IPS-18a (cell line): ENCODE data around the gene TRAIP.

ENCODE experiments used
- H3K27ac ChIP-seq: one replicate; pipeline ENCODE4 v1.5.1; 2013; ENCODE audit warnings: low read length
- H3K27me3 ChIP-seq: one replicate; pipeline ENCODE4 v1.6.1; 2013; ENCODE audit warnings: mild to moderate bottlenecking, low read length; ENCODE audit not compliant: control insufficient read depth, insufficient read depth
- H3K36me3 ChIP-seq: one replicate; pipeline ENCODE4 v1.6.1; 2013; ENCODE audit warnings: low read depth, low read length; ENCODE audit not compliant: control insufficient read depth
- H3K4me1 ChIP-seq: one replicate; pipeline ENCODE4 v1.6.1; 2013; ENCODE audit warnings: low read depth, low read length; ENCODE audit not compliant: control insufficient read depth
- H3K4me3 ChIP-seq: one replicate; pipeline ENCODE4 v1.5.1; 2013; ENCODE audit warnings: low read length
- H3K9ac ChIP-seq: one replicate; pipeline ENCODE4 v1.6.1; 2013; ENCODE audit warnings: mild to moderate bottlenecking, low read length, moderate library complexity
- H3K9me3 ChIP-seq: one replicate; pipeline ENCODE4 v1.6.1; 2013; ENCODE audit warnings: low read depth, low read length; ENCODE audit not compliant: control insufficient read depth

Gene TRAIP

GRCh38 chr3:49871531-49872153 lies 15.3 kb upstream of the TRAIP start:
- H3K36me3 ChIP-seq, result no peaks in the 10 kb centered on the region
- no peak overlapping the region for H3K9ac ChIP-seq
- no peak overlapping the region for H3K27ac ChIP-seq
- peaks cover 23% of the 10 kb centered on the region for H3K4me1 ChIP-seq
- H3K4me3 ChIP-seq, result no peak overlapping the region
- H3K9me3 ChIP-seq, result no peaks in the 10 kb centered on the region
- peaks cover 14% of the 10 kb centered on the region for H3K27me3 ChIP-seq

DNA sequence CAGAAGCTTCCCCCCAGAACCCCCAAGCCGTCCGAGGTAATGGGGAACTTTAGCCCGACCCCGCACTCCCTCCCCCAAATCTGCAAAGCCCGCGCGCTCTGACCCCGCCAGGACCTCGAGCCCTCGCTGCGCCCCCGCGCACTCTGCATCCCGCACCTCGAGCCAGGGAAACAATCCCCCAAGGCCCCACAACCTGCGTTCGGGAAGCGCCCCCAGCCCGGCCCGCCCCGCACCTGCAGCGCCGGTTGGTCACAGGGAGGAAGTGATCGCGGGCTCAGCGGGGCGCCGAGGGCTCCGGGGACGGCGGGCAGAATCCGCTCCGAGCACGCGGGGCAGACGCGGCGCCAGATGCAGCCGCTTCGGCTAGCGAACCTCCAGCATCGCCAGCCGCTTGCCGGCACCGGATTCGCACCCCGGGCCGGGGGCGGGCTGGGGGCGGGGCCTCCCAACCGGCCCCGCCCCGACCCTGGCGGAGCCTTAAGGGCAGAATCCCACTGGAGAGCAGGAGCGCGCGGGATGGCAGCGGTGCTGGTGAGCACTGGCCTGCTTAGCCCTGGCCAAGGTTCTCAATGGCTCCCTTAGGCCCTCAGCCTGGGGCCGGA lies 13.3 kb upstream of the TRAIP start, which contains the start of gene CAMKV:
TSS of gene CAMKV (minus strand) at position 382 of the 602 bp plus-strand sequence. CDS start 7,518 bp downstream, outside the sequence.
- Histone ChIP-seq H3K27me3 (peaks cover 14% of the 10 kb centered on the region), H3K4me1 (peaks cover 26% of the 10 kb centered on the region), H3K27ac (peak within 1 kb of the TSS; percentile 30), H3K9me3 (no peaks in the 10 kb centered on the region), H3K4me3 (peak within 1 kb of the TSS; percentile 69), H3K9ac (peak within 1 kb of the TSS; percentile 58), H3K36me3 (no peaks in the 10 kb centered on the region)

DNA sequence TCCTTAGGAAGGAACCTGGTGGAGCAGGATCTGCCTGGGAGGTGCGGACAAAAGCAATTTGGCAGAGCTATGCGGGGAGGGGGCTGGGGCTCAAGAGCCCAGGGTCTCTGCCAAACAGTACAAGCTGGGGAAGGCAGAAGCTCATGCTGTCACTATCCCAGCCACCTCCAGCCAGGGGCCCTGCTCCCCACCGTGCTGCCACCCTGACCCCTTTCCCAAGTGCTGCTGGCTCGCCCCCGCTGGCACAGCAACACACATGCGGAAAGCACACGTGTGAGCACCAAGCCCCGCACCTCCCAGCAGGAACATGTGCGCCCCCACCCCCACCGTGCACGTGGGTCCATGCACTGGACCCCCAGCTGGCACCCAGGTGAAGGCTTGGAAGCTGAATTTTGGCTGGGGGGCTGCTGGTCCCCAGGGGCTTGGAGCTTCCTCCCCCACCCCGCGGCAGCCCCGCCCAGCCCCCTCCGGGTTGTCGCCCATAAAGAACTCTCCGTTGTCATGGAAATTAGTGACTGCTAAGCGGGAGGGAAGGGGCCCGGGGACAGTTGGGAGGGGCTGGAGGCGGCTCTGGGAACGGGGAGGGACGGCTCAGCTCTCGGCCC lies 12.6 kb upstream of the TRAIP start:
- peak overlapping the region; percentile 58 for H3K9ac ChIP-seq

GRCh38 chr3:49867871-49868321 lies 11.5 kb upstream of the TRAIP start:
- Histone ChIP-seq H3K9ac (no peak overlapping the region), H3K36me3 (no peaks in the 10 kb centered on the region), H3K27me3 (peaks cover 14% of the 10 kb centered on the region), H3K4me1 (peaks cover 29% of the 10 kb centered on the region), H3K9me3 (no peaks in the 10 kb centered on the region), H3K4me3 (peak overlapping the region; percentile 69), H3K27ac (no peak overlapping the region)

More for the DNA sequence above, 12.6 kb upstream of the TRAIP start:
- H3K36me3 ChIP-seq, result no peaks in the 10 kb centered on the region
- H3K9me3 ChIP-seq, result no peaks in the 10 kb centered on the region
- peak overlapping the region; percentile 30 for H3K27ac ChIP-seq
- H3K4me1 ChIP-seq, result peaks cover 29% of the 10 kb centered on the region
- H3K27me3 ChIP-seq, result peaks cover 14% of the 10 kb centered on the region
- H3K4me3 ChIP-seq, result peak overlapping the region; percentile 69

DNA sequence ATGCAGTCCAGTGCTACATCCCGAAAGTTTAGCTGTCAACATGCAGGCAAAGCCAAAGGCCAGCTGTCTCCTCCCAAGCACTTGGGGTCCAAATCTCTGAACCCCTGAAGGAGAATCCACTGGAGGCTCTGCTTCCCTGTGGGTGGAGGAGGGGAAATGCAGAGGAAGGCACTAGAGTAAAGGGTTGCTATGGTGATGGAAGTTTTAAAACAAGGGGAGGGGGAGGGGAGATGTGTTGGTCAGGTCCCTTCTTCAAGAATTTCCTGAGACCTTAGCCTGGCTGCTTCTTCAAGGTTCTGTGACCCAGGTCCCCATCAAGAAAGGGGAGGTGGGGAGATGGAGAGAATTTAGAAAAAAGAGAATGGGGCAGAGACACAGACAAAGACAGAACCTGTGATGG lies 11.0 kb upstream of the TRAIP start:
- Histone ChIP-seq H3K4me1 (peaks cover 29% of the 10 kb centered on the region), H3K36me3 (no peaks in the 10 kb centered on the region), H3K27me3 (peaks cover 14% of the 10 kb centered on the region), H3K27ac (no peak overlapping the region), H3K9me3 (no peaks in the 10 kb centered on the region), H3K9ac (no peak overlapping the region), H3K4me3 (peak overlapping the region; percentile 69)

DNA sequence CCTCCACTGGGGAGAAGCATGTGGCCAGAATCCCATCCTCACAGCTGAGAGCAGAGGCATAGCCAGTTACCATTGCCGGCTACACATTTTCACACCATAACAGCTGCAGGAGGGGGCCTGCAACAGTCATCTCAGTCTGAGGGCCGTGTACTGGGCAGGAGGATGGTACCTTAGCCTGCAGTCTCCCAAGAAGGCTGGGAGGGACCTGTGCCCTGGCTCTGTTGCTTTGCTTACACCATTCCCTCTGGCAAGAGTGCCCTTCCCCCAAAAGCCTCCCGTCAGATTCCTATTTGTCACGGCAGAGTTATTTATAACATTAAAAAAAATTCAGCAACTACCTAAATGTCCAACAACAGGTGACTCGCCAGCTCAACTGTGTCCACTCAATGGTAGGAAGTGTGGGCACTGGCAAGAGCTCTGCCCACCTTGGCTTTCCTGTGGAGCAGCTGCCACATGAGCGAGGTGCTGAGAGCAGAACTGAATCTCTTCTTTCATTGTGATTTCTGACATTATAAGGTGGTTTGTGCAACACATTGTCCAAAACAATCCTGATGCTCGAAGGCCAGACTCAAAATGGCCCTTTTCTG lies 8.9 kb upstream of the TRAIP start:
- Histone ChIP-seq H3K27ac (no peak overlapping the region), H3K36me3 (peaks cover 5% of the 10 kb centered on the region), H3K9ac (no peak overlapping the region), H3K4me3 (no peak overlapping the region), H3K9me3 (no peaks in the 10 kb centered on the region), H3K27me3 (peaks cover 2% of the 10 kb centered on the region), H3K4me1 (peaks cover 29% of the 10 kb centered on the region)

GRCh38 chr3:49864505-49864904 lies 8.1 kb upstream of the TRAIP start:
- Histone ChIP-seq H3K9me3 (no peaks in the 10 kb centered on the region), H3K27ac (no peak overlapping the region), H3K4me3 (no peak overlapping the region), H3K4me1 (peaks cover 25% of the 10 kb centered on the region), H3K36me3 (peaks cover 11% of the 10 kb centered on the region), H3K9ac (no peak overlapping the region), H3K27me3 (no peaks in the 10 kb centered on the region)

DNA sequence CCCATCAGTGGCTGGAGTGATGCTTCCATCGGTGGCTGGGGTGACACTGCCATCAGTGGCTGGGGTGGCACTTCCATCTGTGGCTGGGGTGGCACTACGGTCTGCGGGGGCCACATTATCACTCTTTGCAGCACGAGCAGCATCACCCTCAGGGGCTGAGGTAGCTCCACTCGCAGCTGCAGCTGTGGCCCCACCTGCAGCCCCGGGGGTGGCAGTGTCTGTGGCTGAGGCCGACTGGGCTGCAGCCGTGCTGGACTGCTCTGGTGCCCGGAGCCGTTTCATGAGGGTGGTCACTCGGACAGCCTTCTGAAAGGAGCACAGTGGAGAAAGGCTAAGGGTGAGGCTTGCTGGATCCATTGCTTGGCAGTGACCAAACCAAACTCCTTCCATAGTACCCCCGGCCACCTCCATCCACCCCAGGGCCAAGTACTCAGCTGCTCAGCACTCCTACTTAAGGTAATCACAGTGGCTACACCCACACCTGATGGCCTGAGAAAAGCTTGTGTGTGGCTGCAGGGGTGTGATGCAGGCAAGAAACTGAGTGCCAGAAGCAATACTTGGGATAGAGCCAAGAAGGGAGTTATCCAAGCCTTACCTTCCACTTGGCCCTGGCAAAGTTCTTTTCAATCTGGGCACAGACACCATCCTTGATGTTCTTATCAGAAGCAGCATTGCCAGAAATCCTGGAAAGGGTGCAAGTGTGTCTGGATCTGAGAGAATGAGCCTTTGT lies 3.4 kb upstream of the TRAIP start:
- no peak overlapping the region for H3K9ac ChIP-seq
- H3K36me3 ChIP-seq, result peaks cover 11% of the 10 kb centered on the region
- H3K4me3 ChIP-seq, result no peak overlapping the region
- H3K4me1 ChIP-seq, result peaks cover 7% of the 10 kb centered on the region
- no peaks in the 10 kb centered on the region for H3K9me3 ChIP-seq
- no peaks in the 10 kb centered on the region for H3K27me3 ChIP-seq
- H3K27ac ChIP-seq, result no peak overlapping the region

GRCh38 chr3:49855662-49856061 lies 702 bp downstream of the TRAIP start:
- no peaks in the 10 kb centered on the region for H3K9me3 ChIP-seq
- no peak overlapping the region for H3K27ac ChIP-seq
- H3K9ac ChIP-seq, result peak overlapping the region; percentile 73
- H3K36me3 ChIP-seq, result peaks cover 10% of the 10 kb centered on the region
- H3K4me3 ChIP-seq, result peak overlapping the region; percentile 92
- H3K4me1 ChIP-seq, result peaks cover 4% of the 10 kb centered on the region
- no peaks in the 10 kb centered on the region for H3K27me3 ChIP-seq

GRCh38 chr3:49845694-49846093 lies 10.7 kb downstream of the TRAIP start:
- Histone ChIP-seq H3K9me3 (no peaks in the 10 kb centered on the region), H3K9ac (no peak overlapping the region), H3K36me3 (peaks cover 30% of the 10 kb centered on the region), H3K27me3 (no peaks in the 10 kb centered on the region), H3K27ac (no peak overlapping the region), H3K4me1 (no peaks in the 10 kb centered on the region), H3K4me3 (no peak overlapping the region)
